Pancreas (tissue), 10 donors: Measurements from ENCODE around the gene MAP7. TPM values are rescaled to one million over a fixed set of nuclear protein-coding genes. Genes with fewer than 3 reads are reported as not detected.
A peak's percentile ranks its signal among the peaks of the same experiment; 100 is the strongest.

Source experiments
- ATAC-seq, 4 donors: fragments of 200-7000 bp; cut with Tn5 transposase; one replicate each; pipeline versions ENCODE4 v1.8.0 to v1.9.1; 2020; ENCODE audit warnings: mild to moderate bottlenecking in 4 of 4, moderate library complexity in 4 of 4
- DNase-seq, 6 donors: peaks; one replicate each; pipeline ENCODE4 v3.0.0-alpha.2; 2020
- FAIRE-seq: peaks from 2 replicates; lab custom pipeline; 2012; peaks lifted over from hg19 to GRCh38; lab: Jason Lieb, UNC
- H3K27ac ChIP-seq, 4 donors: fragments of 200-600 bp; sonication (generic); 1 replicate in 3 of 4; 2 replicates in 1 of 4; pipeline versions ENCODE4 v1.5.0 to v1.8.0; 2020
- H3K27me3 ChIP-seq, 4 donors: fragments of 200-600 bp; one replicate each; pipeline ENCODE4 v1.8.0; 2021
- H3K36me3 ChIP-seq, 3 donors: fragments of 200-600 bp; sonication (generic) in 1 of 3; one replicate each; pipeline versions ENCODE4 v1.5.0 to v1.8.0; 2020 to 2021
- H3K4me1 ChIP-seq, 3 donors: fragments of 200-600 bp; one replicate each; pipeline ENCODE4 v1.8.0; 2021
- H3K4me3 ChIP-seq, 4 donors: fragments of 200-600 bp; sonication (generic) in 2 of 4; one replicate each; pipeline versions ENCODE4 v1.5.0 to v1.8.0; 2020 to 2021
- H3K9me3 ChIP-seq, 4 donors: fragments of 200-600 bp; one replicate each; pipeline ENCODE4 v1.8.0; 2021
- CTCF ChIP-seq, 4 donors: fragments of 200-600 bp; sonication (generic) in 3 of 4; IDR thresholded peaks; one replicate each; pipeline versions ENCODE4 v1.5.0 to v1.8.0; 2021; ENCODE audit warnings: antibody characterized with exemption in 4 of 4
- WGBS, 2 donors: extraction: QIAGEN DNeasy Blood & Tissue Kit; methylation state at CpG; one replicate each; pipeline ENCODE4 v1.1.7; 2013; 5-methylcytosine and 5-hydroxymethylcytosine counted together
- intact Hi-C, 3 donors: fragments of 100-400 bp; cut with DNase I; formaldehyde crosslinking; loops; one replicate each; pipeline versions ENCODE4 v1.11.1 to v1.14.2; 2022
- polyA plus RNA-seq, 2 donors: library from polyadenylated mRNA; stranded (reverse); fragments of 200-250 nt; gene quantifications; one replicate each; pipeline ENCODE4 v1.2.3, GENCODE V29; 2013
- total RNA-seq, 6 donors: library from RNA; stranded (reverse); fragmentation: NEBNext Ultra II Directional in 4 of 6; extraction: Animal tissue kit (Norgen Biotek cat#: 25700) in 4 of 6; gene quantifications; one replicate each; pipeline versions ENCODE4 v1.2.1 to v1.2.4, GENCODE V29; 2021 to 2023
- donor health status: healthy with polysubstance abuse.
- donor health status: DM: no; HTN: no; CAD: no; lungs with moderate emphysema.
- donor health status: DM: no; HTN: no; CAD: no.
- donor health status: control.
- donor health status: control.
- donor health status: Bipolar disorder and iron deficiency.
- donor health status: DM: yes; HTN: yes; CAD: no.
- donor health status: DM: no; HTN: no; CAD: no.
- donor health status: DM: no; HTN: no; CAD: no.
- donor health status: DM: yes; HTN: yes; CAD: no.

The MAP7 gene
- total and polyA plus RNA-seq, 8 donors: 10.7 to 37.9 (median 24.9) TPM

GRCh38 chr6:136546331-136546730, 3.9 kb downstream of the MAP7 start:
- no peaks in the 10 kb centered on the region for H3K27me3 ChIP-seq
- H3K9me3 ChIP-seq: no peaks in the 10 kb centered on the region
- intact Hi-C loops: no loop called here
- ATAC-seq (no peak), FAIRE-seq (no peak), DNase-seq (no peak)
- H3K27ac ChIP-seq: no peak overlapping the region
- 45 to 63% methylated on average over 1 of the region's 1 CpG for WGBS, 2 donors
- H3K36me3 ChIP-seq: no peaks in the 10 kb centered on the region
- no peak for TF ChIP-seq CTCF (IDR thresholded peaks at IDR 0.05)
- no peak overlapping the region for H3K4me3 ChIP-seq
- peaks cover 0 to 10% (median 10%) of the 10 kb centered on the region in 3 donors for H3K4me1 ChIP-seq

GRCh38 chr6:136544326-136544725, 5.9 kb downstream of the MAP7 start:
- no peak overlapping the region for H3K4me3 ChIP-seq
- intact Hi-C loops: no loop called here
- no peak for ATAC-seq

GRCh38 chr6:136541395-136541794, 8.8 kb downstream of the MAP7 start:
- Histone ChIP-seq H3K4me3 (no peak overlapping the region), H3K4me1 (no peaks in the 10 kb centered on the region), H3K9me3 (no peaks in the 10 kb centered on the region), H3K27me3 (no peaks in the 10 kb centered on the region), H3K36me3 (no peaks in the 10 kb centered on the region), H3K27ac (no peak overlapping the region)
- ATAC-seq: no peak
- intact Hi-C loops: no loop called here
- WGBS, 2 donors: 66 to 73% methylated on average over 2 of the region's 2 CpGs
- TF ChIP-seq CTCF (IDR thresholded peaks at IDR 0.05): no peak
- no peak for FAIRE-seq
- no peak for DNase-seq

More at GRCh38 chr6:136544326-136544725, 5.9 kb downstream of the MAP7 start:
- Histone ChIP-seq H3K4me1 (peaks cover 0 to 10% (median 8%) of the 10 kb centered on the region in 3 donors), H3K27ac (no peak overlapping the region), H3K27me3 (no peaks in the 10 kb centered on the region), H3K9me3 (no peaks in the 10 kb centered on the region), H3K36me3 (no peaks in the 10 kb centered on the region)
- DNase-seq (no peak), FAIRE-seq (no peak)
- TF ChIP-seq CTCF (IDR thresholded peaks at IDR 0.05): no peak
- WGBS, 2 donors: 43 to 58% methylated on average over 1 of the region's 1 CpG

- peak in 1 of 4 donors; percentile 29 for ATAC-seq
- TF ChIP-seq CTCF (IDR thresholded peaks at IDR 0.05): no peak
- Histone ChIP-seq H3K36me3 (no peaks in the 10 kb centered on the region), H3K4me3 (no peak overlapping the region), H3K4me1 (no peaks in the 10 kb centered on the region), H3K9me3 (no peaks in the 10 kb centered on the region), H3K27ac (no peak overlapping the region), H3K27me3 (no peaks in the 10 kb centered on the region)
- WGBS, 2 donors: 49 to 53% methylated on average over 6 of the region's 6 CpGs
- FAIRE-seq: no peak
- intact Hi-C loops: no loop called here
- DNase-seq: no peak
Observed at GRCh38 chr6:136539967-136540652, 10.1 kb downstream of the MAP7 start.

GRCh38 chr6:136538836-136539235, 11.4 kb downstream of the MAP7 start:
- ATAC-seq: no peak
- intact Hi-C loops: no loop called here
- 86% methylated on average over 4 of the region's 4 CpGs for WGBS, 2 donors

More at GRCh38 chr6:136538836-136539235, 11.4 kb downstream of the MAP7 start:
- H3K27ac ChIP-seq: no peak overlapping the region
- FAIRE-seq (no peak), DNase-seq (no peak)
- no peaks in the 10 kb centered on the region for H3K9me3 ChIP-seq
- H3K36me3 ChIP-seq: no peaks in the 10 kb centered on the region
- TF ChIP-seq CTCF (IDR thresholded peaks at IDR 0.05): no peak
- no peaks in the 10 kb centered on the region for H3K27me3 ChIP-seq
- peaks cover 0 to 5% (median 0%) of the 10 kb centered on the region in 3 donors for H3K4me1 ChIP-seq
- no peak overlapping the region for H3K4me3 ChIP-seq
